Spinal cord (tissue), 10 donors: ENCODE measurements around the gene TFAP2A. TPM values are rescaled to one million over a fixed set of nuclear protein-coding genes. Genes with fewer than 3 reads are reported as not detected.

ENCODE experiments used
- DNase-seq, 6 donors: peaks; one replicate each; pipeline versions ENCODE4 v3.0.0 to v3.0.0-alpha.2; 2013 to 2015; ENCODE audit warnings: low spot score in 6 of 6, low read depth in 4 of 6
- H3K27ac ChIP-seq: one replicate; pipeline ENCODE4 v1.5.1; 2013; ENCODE audit warnings: low read depth, low read length, control low read depth
- H3K27me3 ChIP-seq: one replicate; pipeline ENCODE4 v1.6.1; 2013; ENCODE audit warnings: low read length; ENCODE audit not compliant: control insufficient read depth, insufficient read depth
- H3K36me3 ChIP-seq: one replicate; pipeline ENCODE4 v1.6.1; 2013; ENCODE audit warnings: low read length; ENCODE audit not compliant: control insufficient read depth, insufficient read depth
- H3K4me1 ChIP-seq: one replicate; pipeline ENCODE4 v1.6.1; 2013; ENCODE audit warnings: low read length; ENCODE audit not compliant: control insufficient read depth, insufficient read depth
- H3K4me3 ChIP-seq: one replicate; pipeline ENCODE4 v1.5.1; 2013; ENCODE audit warnings: low read depth, low read length, control low read depth
- H3K9me3 ChIP-seq: one replicate; pipeline ENCODE4 v1.6.1; 2013; ENCODE audit warnings: low read length; ENCODE audit not compliant: control insufficient read depth, insufficient read depth
- WGBS: methylation state at CpG from one replicate; pipeline ENCODE4 v1.1.5; 2013; ENCODE audit warnings: missing lambda C conversion rate; ENCODE audit not compliant: insufficient coverage; 5-methylcytosine and 5-hydroxymethylcytosine counted together
- polyA plus RNA-seq, 2 donors: library from polyadenylated mRNA; unstranded; fragments of 120-200 nt; gene quantifications; one replicate each; pipeline ENCODE4 v1.2.1, GENCODE V29; 2013; ENCODE audit not compliant: insufficient read length in 2 of 2
- total RNA-seq, 2 donors: library from RNA; depleted of rRNA in 1 of 2; stranded (reverse); fragments of 120-200 nt in 1 of 2; fragments of >200 nt in 1 of 2; gene quantifications; one replicate each; pipeline versions ENCODE4 v1.2.3 to v1.2.4, GENCODE V29; 2013 to 2014
- donor health status: healthy.

The TFAP2A gene
- total and polyA plus RNA-seq, 4 donors, result 0.72 to 11.0 (median 5.6) TPM

DNA sequence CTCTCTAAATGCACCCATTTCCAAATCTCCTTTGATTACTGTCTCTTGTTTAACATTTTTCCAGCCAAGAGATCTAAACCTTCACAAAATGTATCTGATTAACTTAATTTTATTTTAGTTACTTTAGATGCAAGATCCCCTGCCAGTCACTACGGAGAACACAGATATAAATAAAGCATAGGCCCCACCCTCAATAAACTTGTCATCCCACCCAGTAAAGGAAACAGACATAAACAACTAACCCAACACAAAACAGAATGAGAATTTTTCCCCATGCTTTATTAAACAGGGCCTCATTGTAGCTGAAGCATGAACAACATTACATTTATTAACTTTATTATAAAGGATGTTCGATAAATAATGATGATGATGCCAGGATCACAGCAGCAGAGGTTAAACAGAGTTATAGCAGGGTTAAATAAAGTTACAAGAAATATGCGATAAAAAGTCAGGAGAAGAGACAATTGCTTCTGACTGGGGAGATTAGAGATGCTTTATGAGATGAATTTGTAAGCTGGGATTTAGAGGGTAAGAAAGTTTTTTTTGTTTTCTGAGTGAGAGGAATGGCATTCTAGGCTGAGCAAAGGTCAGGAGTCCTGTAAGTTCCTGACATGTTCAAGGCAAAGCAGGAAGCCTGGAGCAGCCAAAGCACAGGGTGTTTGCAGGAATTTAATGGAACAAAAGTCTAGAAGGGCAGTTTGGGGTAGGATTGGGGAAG lies 41.1 kb downstream of the TFAP2A start:
- Histone ChIP-seq H3K27me3 (no peaks in the 10 kb centered on the region), H3K27ac (no peak overlapping the region), H3K9me3 (no peaks in the 10 kb centered on the region), H3K4me1 (no peaks in the 10 kb centered on the region), H3K4me3 (no peak overlapping the region), H3K36me3 (no peaks in the 10 kb centered on the region)
- no peak for DNase-seq
- 87% methylated on average over 2 of the region's 3 CpGs for WGBS

DNA sequence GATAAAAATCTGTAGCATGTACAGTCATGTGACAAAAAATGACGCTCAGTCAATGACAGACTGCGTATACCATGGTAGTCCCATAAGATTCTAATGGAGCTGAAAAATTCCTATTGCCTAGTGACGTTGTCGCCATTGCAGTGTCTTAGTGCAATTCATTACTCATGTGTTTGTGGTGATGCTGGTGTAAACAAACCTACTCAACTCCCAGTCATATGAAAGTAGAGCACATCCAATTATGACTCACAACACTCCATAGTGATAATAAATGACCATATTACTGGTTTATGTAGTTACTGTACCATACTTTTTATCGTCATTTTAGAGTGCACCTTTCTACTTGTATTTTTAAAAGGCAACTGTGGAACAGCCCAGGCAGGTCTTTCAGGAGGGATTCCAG lies 45.0 kb downstream of the TFAP2A start:
- Histone ChIP-seq H3K27me3 (no peaks in the 10 kb centered on the region), H3K36me3 (no peaks in the 10 kb centered on the region), H3K4me3 (no peak overlapping the region), H3K9me3 (no peaks in the 10 kb centered on the region), H3K27ac (no peak overlapping the region), H3K4me1 (no peaks in the 10 kb centered on the region)
- no peak for DNase-seq
- WGBS, result 100% methylated on average over 2 of the region's 5 CpGs

DNA sequence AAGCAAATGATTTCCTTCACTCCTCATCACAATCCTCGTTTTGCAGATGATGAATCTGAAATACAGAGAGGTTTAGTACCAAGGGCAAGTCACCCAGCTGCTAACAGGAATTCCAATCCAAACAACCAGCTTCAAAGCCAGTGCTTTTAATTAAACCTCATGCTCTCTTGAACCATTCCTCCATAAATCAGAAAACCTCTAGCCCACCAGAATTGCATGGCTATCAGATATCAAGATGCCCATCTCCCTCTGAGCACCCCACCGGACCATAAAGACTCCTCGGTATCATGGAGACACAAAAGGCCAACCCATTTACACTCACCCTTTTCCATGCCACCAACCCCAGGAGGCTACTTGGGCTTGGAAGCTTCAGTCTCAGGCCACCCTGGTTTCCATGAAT lies 46.0 kb downstream of the TFAP2A start:
- Histone ChIP-seq H3K9me3 (no peaks in the 10 kb centered on the region), H3K27ac (no peak overlapping the region), H3K4me3 (no peak overlapping the region), H3K4me1 (no peaks in the 10 kb centered on the region), H3K27me3 (no peaks in the 10 kb centered on the region), H3K36me3 (no peaks in the 10 kb centered on the region)
- no peak for DNase-seq
- 94% methylated on average over 2 of the region's 3 CpGs for WGBS

DNA sequence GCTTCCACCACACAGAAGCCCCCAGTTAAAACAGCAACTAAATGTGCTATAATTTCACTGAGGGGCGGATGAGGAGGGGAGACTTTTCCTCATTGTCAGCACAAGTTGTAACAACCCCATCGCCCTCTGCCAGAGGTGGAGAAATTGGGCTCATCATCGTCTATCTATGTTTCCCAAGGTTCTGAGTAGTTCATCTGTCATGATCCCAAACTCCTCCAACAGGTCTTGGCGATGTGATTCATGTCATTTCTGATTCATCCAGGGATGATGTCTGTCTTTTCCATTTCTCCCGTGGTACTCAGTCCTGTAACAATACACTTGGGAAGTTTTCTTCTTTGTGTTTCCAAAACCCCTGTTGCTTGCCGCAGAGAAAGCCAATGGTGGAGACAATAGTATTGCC lies 51.0 kb downstream of the TFAP2A start:
- 94% methylated on average over 2 of the region's 6 CpGs for WGBS
- no peaks in the 10 kb centered on the region for H3K9me3 ChIP-seq
- no peak for DNase-seq
- no peak overlapping the region for H3K27ac ChIP-seq
- H3K4me1 ChIP-seq, result no peaks in the 10 kb centered on the region
- H3K27me3 ChIP-seq, result no peaks in the 10 kb centered on the region
- no peaks in the 10 kb centered on the region for H3K36me3 ChIP-seq
- H3K4me3 ChIP-seq, result no peak overlapping the region

DNA sequence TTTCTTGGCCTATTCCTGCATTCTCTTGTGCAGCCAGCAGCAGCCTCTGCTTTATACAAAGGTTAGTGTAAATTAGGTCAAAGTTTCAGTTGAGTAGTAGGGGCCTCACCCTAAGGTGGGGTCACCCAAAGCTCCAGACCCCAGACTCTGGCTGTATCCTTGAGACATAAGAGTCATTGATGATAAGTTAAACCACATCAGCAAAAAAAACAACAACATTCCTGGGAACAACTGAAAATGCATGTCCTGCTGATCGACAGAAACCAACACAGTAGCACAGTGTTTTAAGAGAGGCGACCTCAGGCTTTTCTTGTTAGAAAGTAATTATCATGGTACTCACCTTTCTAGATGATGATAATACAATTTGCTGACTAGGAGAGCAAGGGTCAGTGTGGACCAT lies 52.6 kb downstream of the TFAP2A start:
- no CpG with 5 or more reads among the region's 2 CpGs for WGBS
- no peaks in the 10 kb centered on the region for H3K9me3 ChIP-seq

DNA sequence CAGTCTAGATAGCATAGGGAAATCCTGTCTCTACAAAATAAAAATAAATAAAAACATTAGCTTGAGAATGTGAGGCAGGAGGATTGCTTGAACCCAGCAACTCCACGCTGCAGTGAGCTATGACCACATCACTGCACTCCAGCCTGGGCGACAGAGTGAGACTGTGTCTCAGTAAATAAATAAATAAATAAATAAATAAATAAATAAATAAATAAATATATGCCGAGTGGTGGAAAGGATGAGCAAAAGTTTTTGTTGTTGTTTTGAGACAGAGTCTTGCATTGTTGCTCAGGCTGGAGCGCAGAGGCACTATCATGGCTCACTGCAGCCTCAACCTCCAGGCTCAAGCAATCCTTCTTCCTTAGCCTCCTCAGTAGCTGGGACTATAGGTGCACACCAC lies 53.4 kb downstream of the TFAP2A start:
- Histone ChIP-seq H3K36me3 (no peaks in the 10 kb centered on the region), H3K4me1 (no peaks in the 10 kb centered on the region), H3K27me3 (no peaks in the 10 kb centered on the region), H3K27ac (no peak overlapping the region), H3K4me3 (no peak overlapping the region), H3K9me3 (no peaks in the 10 kb centered on the region)
- DNase-seq, result no peak
- WGBS, result no CpG with 5 or more reads among the region's 4 CpGs

More for the DNA sequence above, 52.6 kb downstream of the TFAP2A start:
- Histone ChIP-seq H3K36me3 (no peaks in the 10 kb centered on the region), H3K4me3 (no peak overlapping the region), H3K27ac (no peak overlapping the region), H3K27me3 (no peaks in the 10 kb centered on the region), H3K4me1 (no peaks in the 10 kb centered on the region)
- no peak for DNase-seq

DNA sequence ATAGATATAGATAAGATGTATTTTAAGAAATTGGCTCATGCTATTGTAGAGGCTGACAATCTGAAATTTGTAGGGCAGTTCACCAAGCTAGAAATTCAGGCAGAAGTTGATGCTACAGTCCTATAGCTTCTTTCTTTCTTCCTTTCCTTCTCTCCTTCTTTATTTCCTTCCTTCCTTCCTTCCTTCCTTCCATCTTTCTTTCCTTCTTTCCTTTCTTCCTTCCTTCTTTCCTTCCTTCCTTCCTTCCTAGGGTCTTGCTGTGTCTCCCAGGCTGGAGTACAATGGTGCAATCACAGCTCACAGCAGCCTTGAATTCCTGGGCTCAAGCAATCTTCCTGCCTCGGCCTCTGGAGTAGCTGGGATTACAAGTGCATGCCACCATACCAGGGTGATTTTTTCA lies 55.3 kb downstream of the TFAP2A start:
- H3K27me3 ChIP-seq, result no peaks in the 10 kb centered on the region
- no peaks in the 10 kb centered on the region for H3K36me3 ChIP-seq
- H3K9me3 ChIP-seq, result no peaks in the 10 kb centered on the region
- no CpG with 5 or more reads among the region's 1 CpG for WGBS
- no peak for DNase-seq
- H3K4me1 ChIP-seq, result no peaks in the 10 kb centered on the region
- no peak overlapping the region for H3K4me3 ChIP-seq
- no peak overlapping the region for H3K27ac ChIP-seq

DNA sequence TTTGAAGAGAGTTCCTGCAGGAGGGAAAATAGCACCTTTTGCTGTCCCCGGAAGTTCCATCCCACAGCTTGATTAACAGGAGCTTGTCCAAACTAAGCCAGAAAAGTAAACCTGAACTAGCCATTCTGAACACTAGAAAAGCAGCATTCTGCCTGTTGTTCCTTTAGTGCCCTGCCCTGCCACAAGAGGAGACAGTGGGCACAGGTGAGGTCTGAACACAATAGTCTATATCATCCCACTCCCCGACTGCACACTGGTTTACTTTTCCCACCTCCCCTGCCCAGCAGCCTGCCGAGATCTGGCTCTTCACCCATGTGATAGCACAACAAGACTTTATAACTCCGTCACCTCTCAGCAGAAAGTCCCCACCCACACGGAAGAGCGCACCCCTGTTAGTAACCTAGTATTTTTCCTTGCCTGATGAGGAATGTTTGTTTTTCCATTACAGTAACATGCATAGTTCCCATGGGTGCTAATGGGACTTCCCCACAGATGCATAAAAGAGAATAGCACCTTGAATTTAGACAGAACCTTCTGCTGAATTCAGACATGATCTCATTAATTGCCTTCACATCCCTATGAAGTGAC lies 59.7 kb downstream of the TFAP2A start:
- no peaks in the 10 kb centered on the region for H3K36me3 ChIP-seq
- no peaks in the 10 kb centered on the region for H3K4me1 ChIP-seq
- H3K27me3 ChIP-seq, result no peaks in the 10 kb centered on the region
- no peak overlapping the region for H3K4me3 ChIP-seq
- no peaks in the 10 kb centered on the region for H3K9me3 ChIP-seq
- no peak for DNase-seq
- H3K27ac ChIP-seq, result no peak overlapping the region
- 94% methylated on average over 4 of the region's 6 CpGs for WGBS

DNA sequence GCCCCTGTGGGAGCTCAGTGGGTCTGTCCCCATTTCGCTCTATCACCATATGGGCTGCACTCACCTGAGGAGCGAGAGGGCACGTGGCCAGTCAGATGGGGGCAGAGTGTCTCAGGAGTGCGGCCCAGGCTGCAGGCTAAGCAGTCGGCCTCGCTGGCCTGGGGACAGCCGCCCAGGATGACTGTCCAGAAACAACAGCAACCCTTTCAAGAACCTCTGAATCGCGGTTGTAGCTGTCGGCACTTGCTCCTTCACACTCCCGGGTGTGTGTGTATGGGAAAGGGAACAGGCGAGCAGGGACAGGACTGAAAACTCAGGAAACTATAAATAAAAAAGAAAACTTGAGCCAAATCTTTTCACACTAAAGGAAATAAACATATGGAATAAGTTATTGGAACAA lies 63.1 kb downstream of the TFAP2A start:
- Histone ChIP-seq H3K9me3 (no peaks in the 10 kb centered on the region), H3K4me3 (no peak overlapping the region), H3K36me3 (no peaks in the 10 kb centered on the region), H3K4me1 (no peaks in the 10 kb centered on the region), H3K27ac (no peak overlapping the region), H3K27me3 (no peaks in the 10 kb centered on the region)
- 95% methylated on average over 6 of the region's 12 CpGs for WGBS
- DNase-seq, result no peak

DNA sequence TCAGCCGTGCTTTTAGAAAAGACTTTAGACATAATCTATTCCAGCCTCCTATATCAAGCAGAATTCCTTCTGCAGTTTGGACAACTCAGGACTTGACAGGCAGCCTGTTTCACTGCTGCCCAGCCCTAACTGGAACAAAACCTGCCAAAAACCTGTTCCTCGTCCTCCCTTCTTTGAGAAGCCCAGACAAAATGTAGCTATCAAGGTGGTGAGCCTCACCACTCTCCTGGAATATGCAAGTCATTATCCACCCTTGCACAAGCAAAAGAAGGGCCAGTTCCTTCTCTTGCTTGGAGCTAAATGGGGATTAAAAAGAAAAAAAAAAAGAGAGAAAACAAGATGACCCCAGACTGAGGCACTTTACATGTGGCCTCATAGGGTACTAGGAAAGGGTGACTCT lies 64.2 kb downstream of the TFAP2A start:
- no peak overlapping the region for H3K27ac ChIP-seq
- no peak for DNase-seq
- H3K4me1 ChIP-seq, result no peaks in the 10 kb centered on the region
- 89% methylated on average over 2 of the region's 2 CpGs for WGBS
- no peaks in the 10 kb centered on the region for H3K9me3 ChIP-seq
- no peaks in the 10 kb centered on the region for H3K36me3 ChIP-seq
- no peak overlapping the region for H3K4me3 ChIP-seq
- H3K27me3 ChIP-seq, result no peaks in the 10 kb centered on the region
